Astrocyte of the spinal cord (primary cell): ENCODE data around the gene MADD.

Experiments used
- DNase-seq: peaks from one replicate; pipeline ENCODE4 v3.0.0; 2011; ENCODE audit warnings: low read depth, low spot score
- H3K4me3 ChIP-seq: 2 replicates; pipeline ENCODE4 v1.5.1; 2011; ENCODE audit warnings: low read depth, mild to moderate bottlenecking, low read length, moderate library complexity
- CTCF ChIP-seq: IDR thresholded peaks from 2 replicates; pipeline ENCODE4 v1.5.1; 2012; ENCODE audit warnings: low read depth, mild to moderate bottlenecking, low read length, inconsistent platforms
- in situ Hi-C: cut with HindIII; loops from 2 replicates; pipeline ENCODE4 v1.10.0; 2017; ENCODE audit warnings: low sequenced_read_pairs

Gene MADD

GRCh38 chr11:47366020-47366490 lies 96.1 kb downstream of the MADD start:
- no peak for TF ChIP-seq CTCF
- DNase-seq, result no peak
- in situ Hi-C loops, result no loop called here
- H3K4me3 ChIP-seq, result no peak overlapping the region

- H3K4me3 ChIP-seq, result no peak overlapping the region
- no peak for TF ChIP-seq CTCF
- in situ Hi-C loops, result no loop called here
- DNase-seq, result no peak
These were observed 99.7 kb downstream of the MADD start for GRCh38 chr11:47369676-47370075.

GRCh38 chr11:47372422-47372821 lies 102.5 kb downstream of the MADD start:
- no peak for DNase-seq
- TF ChIP-seq CTCF, result no peak
- H3K4me3 ChIP-seq, result no peak overlapping the region
- in situ Hi-C loops, result no loop called here

GRCh38 chr11:47373876-47374719 lies 104.2 kb downstream of the MADD start:
- in situ Hi-C loops, result no loop called here
- TF ChIP-seq CTCF, result peak; percentile 97
- H3K4me3 ChIP-seq, result no peak overlapping the region
- DNase-seq, result peak; percentile 67

- TF ChIP-seq CTCF, result no peak
- no peak overlapping the region for H3K4me3 ChIP-seq
- DNase-seq, result no peak
- in situ Hi-C loops, result no loop called here
These were observed 104.7 kb downstream of the MADD start for GRCh38 chr11:47374720-47375019.

- in situ Hi-C loops, result no loop called here
- DNase-seq, result no peak
- H3K4me3 ChIP-seq, result no peak overlapping the region
- no peak for TF ChIP-seq CTCF
These were observed 105.1 kb downstream of the MADD start for GRCh38 chr11:47375020-47375419.
